T-cell (primary cell): ENCODE data around the gene ILF2. TPM values are rescaled to one million over a fixed set of nuclear protein-coding genes. Genes with fewer than 3 reads are reported as not detected.

ENCODE experiments used
- ATAC-seq, 4 experiments: fragments of 200-7000 bp in 3 of 4; fragments of 150-1000 bp in 1 of 4; cut with Tn5 transposase; replicated peaks in 1 of 4; 1 replicate in 3 of 4; 2 replicates in 1 of 4; pipeline ENCODE4 v1.10.0; 2021; ENCODE audit warnings: moderate library complexity in 3 of 4, mild to moderate bottlenecking in 2 of 4, moderate number of reproducible peaks in 1 of 4
- CTCF ChIA-PET, 2 donors: fragments of 300-600 bp; sonication (Branson Sonifier 250); formaldehyde crosslinking; loops; one replicate each; lab custom pipeline; 2022; ENCODE audit warnings: antibody characterized with exemption in 2 of 2; lab: Charles Lee
- POLR2A ChIA-PET, 2 donors: fragments of 300-600 bp; sonication (Branson Sonifier 250); formaldehyde crosslinking; loops; one replicate each; lab custom pipeline; 2022; ENCODE audit warnings: antibody characterized with exemption in 2 of 2; lab: Charles Lee
- DNase-seq, 35 experiments: peaks; one replicate each; pipeline versions ENCODE4 v3.0.0 to v3.0.0-alpha.2; 2013 to 2023
- H3K27ac ChIP-seq: one replicate; pipeline ENCODE4 v1.5.1; 2013; ENCODE audit warnings: low read length
- H3K27me3 ChIP-seq, 2 experiments: replicated peaks in 1 of 2; 1 replicate in 1 of 2; 2 replicates in 1 of 2; pipeline versions ENCODE4 v1.6.1 to v1.7.0; 2013; ENCODE audit warnings: low read length in 1 of 2, mixed read lengths in 1 of 2; ENCODE audit not compliant: control insufficient read depth in 2 of 2, insufficient read depth in 2 of 2; ENCODE audit errors: extremely low read depth in 1 of 2
- H3K36me3 ChIP-seq, 2 donors: 1 replicate in 1 of 2; 2 replicates in 1 of 2; pipeline versions ENCODE4 v1.6.1 to v1.7.0; 2013; ENCODE audit warnings: low read length in 1 of 2; ENCODE audit not compliant: control insufficient read depth in 2 of 2, insufficient read depth in 1 of 2; ENCODE audit errors: extremely low read depth in 1 of 2
- H3K4me1 ChIP-seq, 2 experiments: 1 replicate in 1 of 2; 2 replicates in 1 of 2; pipeline versions ENCODE4 v1.6.1 to v1.7.0; 2013; ENCODE audit warnings: low read length in 2 of 2, mixed read lengths in 1 of 2; ENCODE audit not compliant: insufficient read depth in 2 of 2, control insufficient read depth in 1 of 2; ENCODE audit errors: extremely low read depth in 1 of 2
- H3K4me3 ChIP-seq, 2 donors: 1 replicate in 1 of 2; 2 replicates in 1 of 2; pipeline versions ENCODE4 v1.5.1 to v1.7.0; 2013; ENCODE audit warnings: mild to moderate bottlenecking in 2 of 2, low read length in 1 of 2, moderate library complexity in 1 of 2; ENCODE audit not compliant: control insufficient read depth in 1 of 2; ENCODE audit errors: extremely low read depth in 1 of 2
- H3K9me3 ChIP-seq: 2 replicates; pipeline ENCODE4 v1.7.0; 2013
- H3K27ac Mint-ChIP-seq, 2 donors: one replicate each; pipeline ENCODE4 v1.8.0; 2020 to 2021; ENCODE audit warnings: mild to moderate bottlenecking in 2 of 2, mixed read lengths in 2 of 2
- H3K27me3 Mint-ChIP-seq, 2 donors: one replicate each; pipeline ENCODE4 v1.8.0; 2021 to 2022; ENCODE audit warnings: mixed read lengths in 2 of 2
- H3K36me3 Mint-ChIP-seq: one replicate; pipeline ENCODE4 v1.8.0; 2021; ENCODE audit warnings: mixed read lengths
- H3K4me1 Mint-ChIP-seq, 3 donors: one replicate each; pipeline ENCODE4 v1.8.0; 2020 to 2022; ENCODE audit warnings: mixed read lengths in 3 of 3, mild to moderate bottlenecking in 1 of 3
- H3K4me3 Mint-ChIP-seq, 3 donors: one replicate each; pipeline ENCODE4 v1.8.0; 2020 to 2022; ENCODE audit warnings: mild to moderate bottlenecking in 3 of 3, mixed read lengths in 3 of 3, moderate library complexity in 3 of 3
- H3K9me3 Mint-ChIP-seq, 3 donors: one replicate each; pipeline ENCODE4 v1.8.0; 2020 to 2022; ENCODE audit warnings: mixed read lengths in 3 of 3
- WGBS: methylation state at CpG from one replicate; pipeline ENCODE4 v1.1.5; 2013; ENCODE audit warnings: missing lambda C conversion rate; ENCODE audit not compliant: insufficient coverage; 5-methylcytosine and 5-hydroxymethylcytosine counted together
- total RNA-seq, 35 experiments: library from RNA in 6 of 35; stranded (reverse) in 6 of 35; fragments of 120-200 nt in 1 of 35; gene quantifications; one replicate each; pipeline versions ENCODE4 v1.2.1 to v1.2.4 and lab custom pipeline; 2013 to 2026

ILF2 gene
- total RNA-seq, 5 donors from 2014 or later (not counting 1 experiment from before 2014, with no cell fraction given): 86.6 to 137 (median 90.0) TPM

DNA sequence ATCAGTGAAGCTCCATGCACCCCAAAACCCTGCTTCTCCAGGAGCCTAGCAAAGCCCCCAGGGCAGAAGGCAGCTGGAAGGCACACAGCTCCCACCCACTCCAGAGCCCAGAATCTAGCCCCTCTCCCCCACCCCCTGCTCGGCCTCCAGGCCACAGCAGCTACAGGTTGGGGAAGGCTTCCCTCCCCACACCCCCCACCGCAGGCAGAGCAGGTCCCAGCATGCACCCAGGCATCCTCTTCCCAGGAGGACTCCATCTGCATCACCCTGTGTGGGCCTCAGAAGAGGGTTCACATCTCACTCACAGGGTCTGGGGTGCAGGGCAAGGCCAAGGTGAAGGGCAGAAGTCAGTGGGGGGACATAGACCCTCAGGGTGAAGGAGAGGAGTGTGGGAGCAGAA lies 55.4 kb downstream of the ILF2 start:
- DNase-seq: no peak
- H3K27me3 Mint-ChIP-seq: no peaks in the 10 kb centered on the region
- H3K9me3 Mint-ChIP-seq: no peaks in the 10 kb centered on the region
- Histone ChIP-seq H3K4me1 (peaks cover 0 to 6% of the 10 kb centered on the region in 2 experiments), H3K36me3 (no peaks in the 10 kb centered on the region), H3K27ac (no peak overlapping the region), H3K4me3 (no peak overlapping the region), H3K9me3 (no peaks in the 10 kb centered on the region), H3K27me3 (peaks cover 0 to 20% of the 10 kb centered on the region in 2 experiments)
- peaks cover 5 to 7% (median 5%) of the 10 kb centered on the region in 3 donors for H3K4me1 Mint-ChIP-seq
- H3K4me3 Mint-ChIP-seq: no peak overlapping the region
- no CpG with 5 or more reads among the region's 2 CpGs for WGBS
- H3K36me3 Mint-ChIP-seq: no peaks in the 10 kb centered on the region
- no peak overlapping the region for H3K27ac Mint-ChIP-seq
- ATAC-seq: no peak
- POLR2A ChIA-PET: interaction anchor here in 1 of 2 donors (0.6 kb wide), 1 partner anchor 39 kb away, joined by 3 read pairs; no protein-coding TSS in a partner anchor
- CTCF ChIA-PET: no interaction called here

- H3K4me3 Mint-ChIP-seq: no peak overlapping the region
- no peaks in the 10 kb centered on the region for H3K36me3 Mint-ChIP-seq
- H3K9me3 Mint-ChIP-seq: no peaks in the 10 kb centered on the region
- Histone ChIP-seq H3K9me3 (no peaks in the 10 kb centered on the region), H3K4me3 (no peak overlapping the region), H3K27me3 (peaks cover 0 to 20% of the 10 kb centered on the region in 2 experiments), H3K4me1 (peaks cover 0 to 6% of the 10 kb centered on the region in 2 experiments), H3K27ac (no peak overlapping the region), H3K36me3 (no peaks in the 10 kb centered on the region)
- no peak overlapping the region for H3K27ac Mint-ChIP-seq
- CTCF ChIA-PET: no interaction called here
- H3K4me1 Mint-ChIP-seq: peaks cover 5 to 7% (median 5%) of the 10 kb centered on the region in 3 donors
- POLR2A ChIA-PET: interaction anchor here in 1 of 2 donors (0.6 kb wide), 1 partner anchor 39 kb away, joined by 3 read pairs; no protein-coding TSS in a partner anchor
- DNase-seq (no peak), ATAC-seq (no peak)
- 100% methylated on average over 1 of the region's 7 CpGs for WGBS
- no peaks in the 10 kb centered on the region for H3K27me3 Mint-ChIP-seq
Measured at GRCh38 chr1:153614906-153615305, 55.9 kb downstream of the ILF2 start.

- Mint-ChIP-seq H3K4me3 (no peak overlapping the region), H3K27ac (no peak overlapping the region), H3K27me3 (no peaks in the 10 kb centered on the region), H3K9me3 (no peaks in the 10 kb centered on the region), H3K4me1 (peaks cover 5 to 7% (median 5%) of the 10 kb centered on the region in 3 donors), H3K36me3 (no peaks in the 10 kb centered on the region)
- H3K27me3 ChIP-seq: peaks cover 0 to 20% of the 10 kb centered on the region in 2 experiments
- H3K4me3 ChIP-seq: no peak overlapping the region
- ChIA-PET CTCF (no interaction called here), POLR2A (interaction anchor here in 1 of 2 donors (0.6 kb wide), 1 partner anchor 27 kb away, joined by 3 read pairs; no protein-coding TSS in a partner anchor)
- no peaks in the 10 kb centered on the region for H3K36me3 ChIP-seq
- H3K4me1 ChIP-seq: peaks cover 0 to 6% of the 10 kb centered on the region in 2 experiments
- WGBS: 75% methylated on average over 1 of the region's 2 CpGs
- ATAC-seq (no peak), DNase-seq (no peak)
- H3K9me3 ChIP-seq: no peaks in the 10 kb centered on the region
- H3K27ac ChIP-seq: no peak overlapping the region
Measured at GRCh38 chr1:153614189-153614900, 56.4 kb downstream of the ILF2 start.

DNA sequence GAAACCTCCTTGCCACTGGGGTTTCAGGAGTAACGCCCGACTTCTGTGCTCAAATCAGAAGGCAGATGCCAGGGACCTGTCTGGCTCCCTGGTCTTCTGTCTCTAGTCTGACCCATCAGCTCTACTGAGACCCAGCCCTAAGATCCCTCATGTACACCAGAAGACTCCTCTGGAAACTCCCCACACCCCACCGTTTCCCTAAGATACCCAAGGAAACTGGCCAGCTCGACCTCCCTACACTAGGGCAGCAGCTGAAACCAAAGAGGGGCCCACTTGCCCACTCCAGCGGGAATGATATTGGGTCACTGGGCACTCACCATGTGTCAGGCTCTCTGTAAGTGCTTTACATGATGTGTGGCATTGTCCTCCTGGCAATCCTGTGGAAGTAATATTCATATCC lies 57.4 kb downstream of the ILF2 start:
- Mint-ChIP-seq H3K36me3 (no peaks in the 10 kb centered on the region), H3K4me3 (no peak overlapping the region), H3K9me3 (no peaks in the 10 kb centered on the region), H3K4me1 (peaks cover 5 to 7% (median 5%) of the 10 kb centered on the region in 3 donors), H3K27ac (no peak overlapping the region), H3K27me3 (no peaks in the 10 kb centered on the region)
- ATAC-seq: no peak
- Histone ChIP-seq H3K36me3 (no peaks in the 10 kb centered on the region), H3K27me3 (peaks cover 0 to 20% of the 10 kb centered on the region in 2 experiments), H3K4me3 (no peak overlapping the region), H3K27ac (no peak overlapping the region), H3K9me3 (no peaks in the 10 kb centered on the region), H3K4me1 (peaks cover 0 to 6% of the 10 kb centered on the region in 2 experiments)
- CTCF ChIA-PET: no interaction called here
- POLR2A ChIA-PET: no interaction called here
- DNase-seq: no peak
- WGBS: 91% methylated on average over 4 of the region's 5 CpGs

DNA sequence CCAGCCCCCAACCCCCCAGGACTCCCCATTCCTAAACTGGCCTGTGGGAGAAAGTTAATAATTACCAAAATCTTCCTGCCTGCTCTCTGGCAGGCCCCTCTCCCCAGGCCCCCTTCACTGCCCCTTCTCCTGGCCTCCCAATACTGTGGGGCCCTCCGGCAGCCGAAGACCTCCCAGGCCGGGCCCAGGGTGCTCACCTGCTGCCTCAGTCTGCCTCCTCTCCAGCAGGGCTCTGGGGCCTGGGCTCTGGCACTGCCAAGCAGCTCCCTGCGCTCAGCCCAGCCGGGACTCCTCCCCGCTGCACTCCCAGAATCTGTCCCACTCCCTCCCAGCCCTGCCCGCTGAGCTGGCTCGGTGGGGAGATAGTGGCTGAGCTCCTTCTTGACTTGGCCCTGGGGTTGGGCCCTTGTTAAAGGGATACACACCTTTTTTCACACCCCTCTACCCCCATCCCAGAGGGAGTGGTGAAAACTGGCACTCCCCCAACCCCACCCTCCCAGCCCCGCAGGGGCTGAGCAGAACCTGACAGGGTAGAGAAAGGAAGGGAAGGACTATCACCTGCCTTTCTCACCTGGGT lies 58.0 kb downstream of the ILF2 start, which contains the start of gene S100A16:
Gene S100A16, minus strand, starts transcription at position 383 of the 577 bp plus-strand sequence. CDS start 4,986 bp downstream, outside the sequence.
- Histone ChIP-seq H3K36me3 (no peaks in the 10 kb centered on the region), H3K4me1 (peaks cover 0 to 6% of the 10 kb centered on the region in 2 experiments), H3K27me3 (peaks cover 0 to 20% of the 10 kb centered on the region in 2 experiments), H3K27ac (no peak within 1 kb of the TSS), H3K9me3 (no peaks in the 10 kb centered on the region), H3K4me3 (no peak within 1 kb of the TSS)
- ChIA-PET CTCF (interaction anchor here in 1 of 2 donors (0.7 kb wide), 1 partner anchor 26 kb away, joined by 3 read pairs; no protein-coding TSS in a partner anchor), POLR2A (no interaction called here)
- no peak for DNase-seq
- no peak for ATAC-seq
- Mint-ChIP-seq H3K36me3 (no peaks in the 10 kb centered on the region), H3K27ac (no peak within 1 kb of the TSS), H3K27me3 (no peaks in the 10 kb centered on the region), H3K4me1 (peaks cover 4 to 7% (median 4%) of the 10 kb centered on the region in 3 donors), H3K9me3 (no peaks in the 10 kb centered on the region), H3K4me3 (no peak within 1 kb of the TSS)
- WGBS: 87% methylated on average over 5 of the region's 9 CpGs

DNA sequence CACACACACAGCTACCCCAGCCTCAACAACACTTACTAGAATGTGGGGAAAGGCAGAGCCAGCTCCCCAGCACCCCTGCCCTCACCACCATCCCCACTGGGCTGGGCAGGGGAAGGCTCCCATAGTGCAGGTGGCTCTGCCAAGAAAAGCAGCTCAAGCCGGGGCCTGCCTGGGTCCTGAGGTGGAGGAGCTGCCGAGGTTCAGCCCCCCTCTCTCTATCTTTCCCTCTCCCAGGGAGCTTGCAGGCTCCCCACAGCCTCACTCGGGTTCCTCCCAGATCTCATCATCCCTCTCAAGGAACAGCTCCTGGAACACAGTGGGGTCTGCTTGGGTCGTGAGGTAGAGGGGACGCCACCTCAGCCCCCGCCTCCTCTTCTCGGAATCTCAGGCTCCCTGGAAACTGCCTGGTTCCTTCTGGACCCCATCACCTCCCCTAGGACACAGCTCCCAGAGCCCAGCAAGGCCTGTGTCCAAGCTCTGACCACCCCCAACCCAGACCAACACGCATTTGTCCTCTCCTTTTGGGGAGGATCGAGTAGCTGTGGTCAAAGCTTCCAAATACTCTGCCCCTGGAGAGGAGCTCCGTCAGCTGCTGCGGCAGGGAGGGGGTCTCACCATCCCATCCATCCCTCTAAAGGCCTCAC lies 58.6 kb downstream of the ILF2 start:
- H3K4me1 Mint-ChIP-seq: peaks cover 0 to under 1% (median 0%) of the 10 kb centered on the region in 3 donors
- ATAC-seq (peak in 1 of 4 experiments; percentile 17), DNase-seq (no peak)
- ChIA-PET POLR2A (no interaction called here), CTCF (interaction anchor here in 1 of 2 donors (0.7 kb wide), 1 partner anchor 26 kb away, joined by 3 read pairs; no protein-coding TSS in a partner anchor)
- Histone ChIP-seq H3K27me3 (peaks cover 0 to 20% of the 10 kb centered on the region in 2 experiments), H3K4me3 (no peak overlapping the region), H3K36me3 (no peaks in the 10 kb centered on the region), H3K9me3 (no peaks in the 10 kb centered on the region), H3K27ac (no peak overlapping the region), H3K4me1 (no peaks in the 10 kb centered on the region)
- WGBS: 100% methylated on average over 1 of the region's 11 CpGs
- H3K4me3 Mint-ChIP-seq: no peak overlapping the region
- no peaks in the 10 kb centered on the region for H3K9me3 Mint-ChIP-seq
- H3K27ac Mint-ChIP-seq: no peak overlapping the region
- H3K36me3 Mint-ChIP-seq: no peaks in the 10 kb centered on the region
- H3K27me3 Mint-ChIP-seq: no peaks in the 10 kb centered on the region
